ENCODE data around the gene PAQR7.

GRCh38 chr1:25861316-25862286 lies 13.9 kb downstream of the PAQR7 start:
- TF ChIP-seq, protein P1, sequence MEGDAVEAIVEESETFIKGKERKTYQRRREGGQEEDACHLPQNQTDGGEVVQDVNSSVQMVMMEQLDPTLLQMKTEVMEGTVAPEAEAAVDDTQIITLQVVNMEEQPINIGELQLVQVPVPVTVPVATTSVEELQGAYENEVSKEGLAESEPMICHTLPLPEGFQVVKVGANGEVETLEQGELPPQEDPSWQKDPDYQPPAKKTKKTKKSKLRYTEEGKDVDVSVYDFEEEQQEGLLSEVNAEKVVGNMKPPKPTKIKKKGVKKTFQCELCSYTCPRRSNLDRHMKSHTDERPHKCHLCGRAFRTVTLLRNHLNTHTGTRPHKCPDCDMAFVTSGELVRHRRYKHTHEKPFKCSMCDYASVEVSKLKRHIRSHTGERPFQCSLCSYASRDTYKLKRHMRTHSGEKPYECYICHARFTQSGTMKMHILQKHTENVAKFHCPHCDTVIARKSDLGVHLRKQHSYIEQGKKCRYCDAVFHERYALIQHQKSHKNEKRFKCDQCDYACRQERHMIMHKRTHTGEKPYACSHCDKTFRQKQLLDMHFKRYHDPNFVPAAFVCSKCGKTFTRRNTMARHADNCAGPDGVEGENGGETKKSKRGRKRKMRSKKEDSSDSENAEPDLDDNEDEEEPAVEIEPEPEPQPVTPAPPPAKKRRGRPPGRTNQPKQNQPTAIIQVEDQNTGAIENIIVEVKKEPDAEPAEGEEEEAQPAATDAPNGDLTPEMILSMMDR (IDR thresholded peaks at IDR 0.05; ENCODE audit: low read depth, low read length, poor library complexity, severe bottlenecking) = no peak
- TF ChIP-seq EZH2phosphoT487 (IDR thresholded peaks at IDR 0.05; ENCODE audit: borderline replicate concordance, low read length) = no peak

All from DOHH2 (cell line).